ENCODE results near the gene POM121.
A peak's percentile ranks its signal among the peaks of the same experiment; 100 is the strongest.
"Not testable (repeated sequence)": the region's sequence is repeated elsewhere in the genome, so short reads cannot be mapped to it uniquely, and the experiment has no call there.

Gene POM121

GRCh38 chr7:72924733-72925545, at the start of gene POM121:
TSS of gene POM121 (plus strand) at chr7:72925095. CDS start at chr7:72925122, 27 bp downstream.
- DNase-seq, result peak; percentile 86 to 87

GRCh38 chr7:72879079-72879736, 45.7 kb upstream of the POM121 start:
- peak; percentile 78 to 82 for DNase-seq

GRCh38 chr7:72879737-72880215, 45.1 kb upstream of the POM121 start:
- DNase-seq, result peak; percentile 49 to 50

GRCh38 chr7:72891750-72892149, 33.1 kb upstream of the POM121 start:
- DNase-seq, result not testable (repeated sequence)

- not testable (repeated sequence) for DNase-seq
These were observed 20.2 kb upstream of the POM121 start for GRCh38 chr7:72904740-72905139.

GRCh38 chr7:72908422-72908821, 16.5 kb upstream of the POM121 start:
- DNase-seq, result not testable (repeated sequence)

- peak in 1 of 2 donors; percentile 24 for DNase-seq
These were observed 13.5 kb upstream of the POM121 start for GRCh38 chr7:72911395-72911794.

- not testable (repeated sequence) for DNase-seq
These were observed 11.1 kb upstream of the POM121 start for GRCh38 chr7:72913750-72914149.

- DNase-seq, result peak; percentile 51 to 61
These were observed 10.0 kb upstream of the POM121 start for GRCh38 chr7:72914756-72915525.

- no peak for DNase-seq
These were observed 5.6 kb upstream of the POM121 start for GRCh38 chr7:72919256-72919775.

- no peak for DNase-seq
These were observed 536 bp upstream of the POM121 start for GRCh38 chr7:72924386-72924732.

GRCh38 chr7:72925546-72926120, 738 bp downstream of the POM121 start:
- no peak for DNase-seq

GRCh38 chr7:72927791-72928190, 2.9 kb downstream of the POM121 start:
- not testable (repeated sequence) for DNase-seq

- DNase-seq, result not testable (repeated sequence)
These were observed 3.3 kb downstream of the POM121 start for GRCh38 chr7:72928216-72928615.

- peak in 1 of 2 donors; percentile 11 for DNase-seq
These were observed 17.3 kb downstream of the POM121 start for GRCh38 chr7:72942022-72942705.

- not testable (repeated sequence) for DNase-seq
These were observed 18.1 kb downstream of the POM121 start for GRCh38 chr7:72942956-72943355.

- DNase-seq, result not testable (repeated sequence)
These were observed 20.0 kb downstream of the POM121 start for GRCh38 chr7:72944937-72945336.

- DNase-seq, result not testable (repeated sequence)
These were observed 20.7 kb downstream of the POM121 start for GRCh38 chr7:72945597-72945996.

- DNase-seq, result not testable (repeated sequence)
These were observed 21.3 kb downstream of the POM121 start for GRCh38 chr7:72946130-72946745.

- not testable (repeated sequence) for DNase-seq
These were observed 23.8 kb downstream of the POM121 start for GRCh38 chr7:72948714-72949113.

- not testable (repeated sequence) for DNase-seq
These were observed 24.4 kb downstream of the POM121 start for GRCh38 chr7:72949276-72949675.
